ENCODE results near the gene GLI3.

- TF ChIP-seq ZNF274 (IDR thresholded peaks at IDR 0.05; ENCODE audit: low read depth, low read length) (no peak), YY1 (IDR thresholded peaks at IDR 0.05; ENCODE audit: insufficient read depth, insufficient read length) (no peak), SUZ12 (IDR thresholded peaks at IDR 0.05; ENCODE audit: extremely low read depth, insufficient read depth, insufficient read length) (no peak)
Measured at GRCh38 chr7:42110333-42110732, 126.7 kb downstream of the GLI3 start.
